NCI-H2171 (cell line): ENCODE results near the gene PPP1R14C.

Experiments used
- DNase-seq: peaks from one replicate; lab custom pipeline; 2025; lab: John Stamatoyannopoulos, UW

The PPP1R14C gene

DNA sequence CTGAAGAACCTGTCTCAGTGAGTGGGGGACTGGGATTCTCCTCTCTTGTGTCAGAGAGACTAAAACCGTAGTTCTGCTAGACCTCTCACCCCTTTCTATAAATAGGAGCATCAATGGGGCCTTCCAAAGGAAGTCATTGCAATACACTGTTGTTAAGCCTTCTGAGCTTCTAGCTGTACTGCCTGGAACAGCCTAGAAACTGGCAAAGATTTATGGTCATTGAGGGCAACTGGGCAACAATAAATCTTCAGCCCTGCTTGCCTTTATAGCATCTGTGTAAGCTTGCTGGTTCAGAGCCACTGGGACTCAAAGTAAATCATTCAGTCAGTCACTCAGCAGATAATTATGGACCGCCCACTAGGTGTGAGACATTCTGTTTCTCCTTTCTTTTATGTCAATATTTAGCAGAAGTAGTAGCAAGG is 53.2 kb downstream of the PPP1R14C start:
- no peak for DNase-seq

DNA sequence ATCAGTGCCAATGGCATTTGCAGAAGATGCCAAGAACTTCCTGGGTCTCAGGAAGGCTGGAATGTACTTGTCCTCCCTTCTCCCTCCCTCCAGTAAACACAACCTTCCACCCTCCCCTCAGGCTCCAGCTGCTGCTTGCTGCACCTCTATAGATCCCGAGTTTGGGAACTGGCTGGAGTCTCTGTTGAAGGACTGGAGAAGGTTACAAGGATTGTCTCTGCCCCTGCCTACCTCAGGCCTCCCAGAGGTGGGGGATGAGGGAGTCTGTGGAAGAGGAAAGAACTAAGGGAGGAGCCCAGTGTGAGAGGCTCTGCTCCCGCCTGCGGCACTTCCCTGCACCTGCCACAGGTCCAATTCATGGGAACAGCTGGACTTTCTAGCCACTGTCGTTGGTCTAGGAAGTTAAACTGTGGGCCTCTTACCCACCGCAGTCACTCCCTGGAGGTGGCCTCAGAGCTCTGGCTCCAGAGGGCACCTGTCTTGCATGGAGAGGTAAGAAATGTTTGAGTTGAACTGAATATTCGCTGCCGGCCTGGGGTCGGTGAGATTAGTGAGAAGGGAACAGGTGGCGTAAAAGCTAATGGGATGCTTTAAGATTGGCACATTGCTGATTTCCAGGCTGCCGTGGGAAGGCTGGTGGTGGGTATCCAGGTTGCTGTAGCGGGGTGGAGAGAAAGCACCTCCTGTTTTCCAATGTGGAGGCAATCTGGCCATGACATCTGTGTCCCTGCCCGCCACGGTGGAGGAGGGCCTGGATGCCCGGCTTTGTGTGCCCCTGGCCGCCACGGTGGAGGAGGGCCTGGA is 54.3 kb downstream of the PPP1R14C start:
- DNase-seq = peak; percentile 4

DNA sequence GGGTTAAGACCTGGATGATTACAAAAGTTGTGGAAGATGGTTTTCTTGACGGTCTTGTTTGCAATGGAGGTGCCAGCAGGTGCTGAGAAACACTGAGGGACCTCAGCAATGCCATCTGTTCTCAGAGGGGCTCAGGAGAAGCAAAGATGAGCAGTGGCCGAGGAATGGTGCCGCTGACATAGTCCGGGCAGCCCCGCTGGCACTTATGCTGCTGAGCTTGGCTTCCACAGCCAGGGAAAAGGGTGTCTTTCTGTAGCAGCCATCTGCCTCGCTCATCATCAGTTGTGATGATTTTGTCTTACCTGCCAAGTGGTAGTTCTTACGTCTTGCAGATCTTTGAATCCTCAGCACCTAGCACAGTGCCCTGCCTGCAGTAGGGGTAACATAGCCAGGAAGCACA is 55.7 kb downstream of the PPP1R14C start:
- no peak for DNase-seq

DNA sequence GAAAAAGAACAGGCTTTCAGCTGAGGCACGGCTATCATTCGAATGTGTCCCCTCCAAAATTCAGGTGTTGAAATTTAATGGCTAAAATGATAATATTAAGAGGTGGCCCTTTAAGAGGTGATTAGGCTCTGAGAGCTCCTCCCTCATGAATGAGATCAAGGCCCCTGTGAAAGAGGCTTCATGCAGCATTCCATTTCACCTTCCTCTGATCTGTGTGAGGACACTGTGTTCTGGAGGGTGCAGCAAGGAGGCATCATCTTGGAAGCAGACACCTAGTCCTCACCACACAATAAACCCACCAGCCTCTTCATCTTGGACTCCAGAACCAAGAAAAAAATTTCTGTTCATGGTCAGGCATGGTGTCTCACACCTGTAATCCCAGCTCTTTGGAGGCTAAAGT is 56.4 kb downstream of the PPP1R14C start:
- no peak for DNase-seq

DNA sequence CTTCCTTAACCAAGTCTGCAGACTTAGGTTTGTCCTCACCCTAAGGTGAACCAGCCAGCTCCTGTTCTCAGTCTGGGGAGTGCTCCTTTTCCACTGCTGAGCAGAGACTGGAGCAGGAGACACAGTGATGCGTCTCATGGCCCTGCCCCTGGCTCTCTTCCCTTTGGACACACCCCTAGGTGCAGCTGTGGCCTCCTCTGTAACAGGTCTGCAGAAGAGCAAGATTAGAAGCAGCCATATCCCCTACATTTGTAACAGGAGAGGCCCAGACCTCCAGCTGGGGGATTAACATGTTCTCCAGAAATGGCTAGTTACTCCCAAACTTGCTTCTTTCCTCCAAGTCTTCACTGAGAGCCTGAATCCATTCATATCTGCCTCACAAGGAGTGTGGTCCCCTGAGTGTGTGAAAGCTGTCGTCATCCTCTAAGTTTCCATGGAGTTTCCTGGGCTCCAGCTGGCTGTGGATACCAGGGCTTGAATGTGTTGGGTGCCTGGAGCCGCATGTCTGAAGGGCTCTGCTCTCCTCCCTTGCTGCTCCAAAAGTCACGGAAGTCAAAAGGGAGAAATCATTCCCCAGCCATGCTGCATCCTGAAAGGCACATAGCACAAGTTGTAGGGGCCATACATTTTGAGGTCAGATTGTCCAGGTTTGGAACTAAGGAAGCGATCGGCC is 57.7 kb downstream of the PPP1R14C start:
- DNase-seq = no peak

DNA sequence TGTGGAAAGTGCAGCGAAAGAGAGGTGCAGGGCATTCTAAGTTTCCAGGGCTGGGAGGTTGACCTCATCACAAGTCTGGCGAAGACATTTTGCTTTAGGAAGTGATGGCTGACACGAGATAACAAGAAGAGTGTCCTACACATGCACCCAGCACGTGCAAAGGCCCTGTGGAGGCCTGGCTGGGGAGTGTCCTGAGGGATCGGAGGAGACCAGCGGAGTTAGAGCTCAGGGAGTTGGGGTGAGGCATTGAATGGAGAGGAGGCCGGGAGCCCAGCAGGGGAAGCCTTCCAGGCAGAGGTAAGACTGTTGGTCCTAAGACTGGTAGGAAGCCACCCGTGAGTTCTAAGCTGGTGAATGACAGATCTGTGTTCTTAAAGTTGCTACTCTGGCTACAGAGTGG is 58.4 kb downstream of the PPP1R14C start:
- DNase-seq = no peak

DNA sequence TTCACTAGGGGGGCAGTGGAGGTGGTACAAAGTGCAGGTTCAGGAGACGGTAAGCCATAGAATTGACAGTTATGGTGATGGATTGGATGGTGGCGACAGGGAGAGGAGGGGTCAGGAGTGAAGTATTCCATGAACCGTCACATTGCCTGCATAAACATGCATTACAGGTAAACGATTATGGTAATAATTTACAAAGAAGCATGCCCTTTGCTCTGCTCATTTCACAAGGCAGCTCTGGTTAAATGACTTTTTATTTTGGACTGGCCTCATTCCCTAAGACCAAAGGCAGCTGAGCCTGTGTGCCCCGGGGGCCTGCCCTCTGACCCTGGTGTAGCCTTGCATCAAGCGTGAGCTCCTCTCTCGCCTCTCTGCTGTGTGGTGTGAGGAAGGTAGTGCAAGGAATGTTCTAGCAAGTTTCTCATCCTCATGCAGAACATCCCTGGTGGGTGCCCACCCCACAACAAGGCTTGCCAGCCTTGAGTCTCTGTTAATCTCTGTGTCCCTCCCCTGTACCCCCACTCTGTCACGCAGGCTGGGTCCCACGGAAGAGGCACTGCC is 59.0 kb downstream of the PPP1R14C start:
- DNase-seq = no peak

DNA sequence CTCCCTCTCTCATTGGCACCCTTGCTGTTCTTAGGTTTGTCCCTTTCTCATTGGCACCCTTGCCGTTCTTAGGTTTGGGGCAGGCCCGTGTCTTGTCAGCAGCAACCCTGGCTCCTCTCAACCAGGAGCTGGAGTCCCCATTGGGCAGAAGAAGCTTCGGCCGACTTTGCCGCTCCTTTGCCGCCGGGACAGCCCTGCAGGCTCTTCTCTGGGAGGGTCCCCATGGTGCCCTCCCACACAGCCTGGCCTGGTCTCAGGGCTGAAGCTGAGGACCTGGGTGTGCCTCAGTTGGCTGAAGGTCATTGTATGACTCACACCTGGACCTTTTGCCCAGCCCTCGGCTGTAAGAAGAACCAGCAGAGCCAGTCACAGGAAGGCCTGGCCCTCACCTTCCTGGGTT is 59.6 kb downstream of the PPP1R14C start:
- no peak for DNase-seq

DNA sequence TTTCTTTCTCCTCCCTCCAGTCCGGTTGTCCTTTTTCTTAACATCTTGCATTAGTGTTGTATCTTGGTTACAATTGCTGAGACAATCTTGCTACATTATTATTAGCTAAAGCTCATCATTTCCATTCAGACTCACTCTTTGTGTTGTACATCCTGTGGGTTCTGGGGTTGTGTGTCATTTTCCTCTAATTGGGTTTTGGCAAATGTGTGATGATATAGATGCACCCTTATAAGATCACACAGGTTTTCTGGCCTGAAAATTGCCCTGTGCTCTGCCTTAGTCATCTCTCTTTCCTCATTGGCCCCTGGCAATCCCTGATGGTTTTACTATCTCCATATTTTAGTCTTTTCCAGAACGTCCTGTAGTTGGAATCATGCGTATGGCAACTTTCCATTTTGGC is 60.1 kb downstream of the PPP1R14C start:
- no peak for DNase-seq

DNA sequence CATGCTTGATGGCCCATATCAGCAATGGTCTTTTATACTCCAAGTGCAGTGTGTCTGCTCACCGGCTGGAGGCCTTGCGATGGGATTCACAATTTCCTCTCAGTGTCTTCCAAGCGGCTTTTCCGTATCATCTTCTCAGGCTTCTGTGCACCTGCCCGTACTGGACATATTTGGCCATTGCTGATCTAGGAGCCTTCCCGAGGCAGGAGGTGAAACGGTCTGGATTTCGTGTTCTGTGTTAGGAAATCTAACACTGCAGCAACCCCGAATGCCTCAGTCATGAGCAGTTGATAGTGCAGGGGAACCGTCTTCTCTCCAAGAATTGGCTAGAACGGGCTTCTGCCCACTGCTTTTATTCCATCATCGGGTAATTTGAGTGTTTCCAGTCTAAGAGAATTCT is 60.5 kb downstream of the PPP1R14C start:
- no peak for DNase-seq

DNA sequence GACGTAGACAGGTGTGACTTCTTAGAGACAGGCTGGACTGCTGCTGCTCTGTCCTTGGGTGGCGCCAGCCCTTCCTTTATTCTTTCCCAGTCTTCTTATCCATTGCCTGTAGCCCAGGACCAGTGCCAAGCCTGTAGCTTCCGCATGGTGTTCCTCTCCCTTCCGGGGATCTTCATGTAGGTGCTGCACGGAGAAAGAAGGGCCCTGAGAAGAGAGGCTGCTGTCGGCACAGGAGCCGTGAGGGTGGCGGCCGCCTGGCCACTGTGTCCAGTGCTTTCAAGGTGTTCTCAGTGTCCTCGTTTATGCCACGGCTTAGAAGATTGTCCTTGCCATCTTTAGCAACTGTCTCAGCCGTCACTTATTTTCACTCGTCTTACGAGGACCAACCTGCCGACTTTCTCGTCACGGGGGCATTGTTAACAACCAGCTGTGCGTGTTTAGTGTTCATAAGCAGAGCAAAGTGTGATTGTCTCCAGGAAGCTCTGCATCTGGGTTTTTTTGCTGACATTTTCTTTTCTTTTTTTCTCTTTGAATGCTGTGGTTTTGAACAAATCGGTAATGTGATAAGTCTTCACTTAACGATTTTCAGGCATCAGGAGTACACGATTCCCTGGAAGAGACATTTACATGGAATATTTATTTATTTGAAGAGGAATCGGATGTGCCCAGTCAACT is 61.2 kb downstream of the PPP1R14C start:
- no peak for DNase-seq

DNA sequence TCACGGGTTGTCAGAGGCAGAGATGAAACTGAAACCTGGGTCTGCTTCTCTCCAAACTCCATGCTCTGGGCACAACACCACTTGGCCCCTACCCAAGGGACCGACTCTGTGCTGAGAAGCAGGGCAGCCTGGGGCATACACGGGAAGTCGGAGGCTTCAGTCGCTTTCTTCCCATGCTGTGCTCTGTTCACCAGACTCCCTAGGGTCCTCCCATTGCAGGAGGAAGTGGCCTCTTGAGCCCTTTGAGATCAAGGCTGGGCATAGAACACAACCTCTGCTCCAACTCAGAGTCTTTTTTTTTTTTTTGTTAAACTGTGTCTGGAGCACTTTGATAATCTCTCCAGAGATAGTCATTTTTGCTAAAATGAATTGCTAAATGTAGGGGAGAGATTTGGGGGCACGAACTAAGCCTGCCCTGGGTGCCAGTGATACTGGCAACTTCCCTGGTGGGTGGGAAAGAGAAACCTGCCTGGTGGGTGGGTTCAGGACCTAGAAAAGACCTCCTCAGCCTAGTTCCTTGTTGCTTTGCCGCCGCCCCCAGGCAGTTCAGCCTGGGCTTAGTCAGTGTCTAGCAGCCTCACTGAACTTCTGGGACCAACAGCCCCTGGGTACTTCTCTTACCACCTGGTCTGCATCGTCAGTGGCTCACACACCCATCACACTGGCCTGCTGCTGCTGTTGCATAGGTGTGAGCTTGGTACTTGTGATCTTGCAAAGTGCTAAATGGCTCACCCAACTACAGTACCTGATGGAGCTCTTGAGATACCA is 62.0 kb downstream of the PPP1R14C start:
- DNase-seq = no peak

DNA sequence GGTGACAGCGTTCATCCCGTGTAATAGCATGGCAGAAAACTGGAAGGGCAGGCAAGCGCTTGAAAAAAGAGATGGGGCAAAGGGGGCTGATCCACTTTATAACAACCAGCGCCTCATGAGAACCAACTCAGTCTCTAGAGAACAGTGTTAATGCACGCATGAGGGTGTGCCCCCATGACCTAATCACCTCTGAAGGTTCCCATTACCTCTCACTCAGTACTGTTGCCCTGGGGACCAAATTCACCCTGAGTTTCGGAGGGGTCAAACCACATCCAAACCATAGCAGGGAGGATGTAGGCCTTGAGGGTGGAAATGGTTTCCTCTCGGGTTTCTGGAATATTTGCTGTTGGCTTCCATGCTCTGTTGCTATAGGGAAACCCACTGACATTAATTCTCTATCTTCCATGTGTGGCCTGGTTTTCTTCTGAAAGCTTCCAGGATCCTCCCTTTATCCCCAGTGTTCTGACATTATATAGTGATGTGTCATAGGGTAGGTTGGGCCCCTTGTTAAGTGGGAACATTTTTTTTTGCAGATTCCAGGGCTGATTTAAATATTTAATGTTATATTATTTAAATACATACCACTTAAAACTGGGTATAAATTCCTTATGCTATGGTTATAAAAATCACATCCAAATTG is 65.2 kb downstream of the PPP1R14C start:
- no peak for DNase-seq

DNA sequence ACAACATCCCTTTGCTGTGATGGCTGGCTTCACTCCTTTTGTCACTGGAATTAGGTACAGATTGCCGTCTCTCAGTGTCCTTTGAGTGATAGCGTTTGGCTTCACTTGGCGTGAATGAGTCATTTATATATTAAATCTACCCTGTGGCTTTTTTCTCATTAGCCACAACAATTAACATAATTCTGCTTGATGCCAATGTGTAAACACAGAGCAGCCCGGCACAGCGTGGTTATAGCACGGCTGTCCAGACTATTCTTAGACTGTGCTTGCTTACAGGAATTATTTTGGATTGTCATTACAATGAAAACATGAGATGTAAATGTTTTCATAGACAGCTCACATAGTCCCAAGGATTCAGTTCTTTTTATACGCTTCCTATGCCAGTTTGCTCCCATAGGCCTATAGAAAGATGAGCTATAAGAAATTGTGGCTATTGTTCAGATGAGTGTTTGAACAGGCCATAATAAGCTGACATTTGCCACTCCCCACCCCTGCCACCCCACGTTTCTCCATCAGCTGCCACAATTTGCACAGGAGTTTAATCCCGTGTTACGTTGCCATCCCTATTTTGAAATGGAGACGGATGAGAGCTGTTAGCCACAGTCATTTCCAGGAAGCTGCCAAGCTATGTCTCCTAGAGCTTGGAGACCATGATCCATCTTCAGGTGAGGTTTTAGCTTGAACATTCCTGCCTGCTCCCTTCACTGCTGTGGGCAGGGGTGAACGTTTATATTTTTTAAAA is 65.9 kb downstream of the PPP1R14C start:
- DNase-seq = no peak

DNA sequence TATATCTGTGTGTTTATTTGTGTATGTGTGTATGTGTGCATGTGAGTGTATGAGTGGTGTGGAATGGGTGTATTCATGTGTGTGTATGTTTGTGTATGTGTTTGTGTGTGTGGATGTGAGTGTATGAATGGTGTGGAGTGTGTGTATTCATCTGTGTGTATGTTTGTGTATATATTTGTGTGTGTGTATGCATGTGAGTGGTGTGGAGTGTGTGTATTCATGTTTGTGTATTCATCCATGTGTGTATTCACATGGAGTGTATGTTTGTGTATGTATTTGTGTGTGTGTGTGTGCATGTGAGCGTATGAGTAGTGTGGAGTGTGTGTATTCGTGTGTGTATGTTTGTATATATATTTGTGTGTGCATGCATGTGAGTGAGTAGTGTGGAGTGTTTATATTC is 66.6 kb downstream of the PPP1R14C start:
- DNase-seq = no peak

DNA sequence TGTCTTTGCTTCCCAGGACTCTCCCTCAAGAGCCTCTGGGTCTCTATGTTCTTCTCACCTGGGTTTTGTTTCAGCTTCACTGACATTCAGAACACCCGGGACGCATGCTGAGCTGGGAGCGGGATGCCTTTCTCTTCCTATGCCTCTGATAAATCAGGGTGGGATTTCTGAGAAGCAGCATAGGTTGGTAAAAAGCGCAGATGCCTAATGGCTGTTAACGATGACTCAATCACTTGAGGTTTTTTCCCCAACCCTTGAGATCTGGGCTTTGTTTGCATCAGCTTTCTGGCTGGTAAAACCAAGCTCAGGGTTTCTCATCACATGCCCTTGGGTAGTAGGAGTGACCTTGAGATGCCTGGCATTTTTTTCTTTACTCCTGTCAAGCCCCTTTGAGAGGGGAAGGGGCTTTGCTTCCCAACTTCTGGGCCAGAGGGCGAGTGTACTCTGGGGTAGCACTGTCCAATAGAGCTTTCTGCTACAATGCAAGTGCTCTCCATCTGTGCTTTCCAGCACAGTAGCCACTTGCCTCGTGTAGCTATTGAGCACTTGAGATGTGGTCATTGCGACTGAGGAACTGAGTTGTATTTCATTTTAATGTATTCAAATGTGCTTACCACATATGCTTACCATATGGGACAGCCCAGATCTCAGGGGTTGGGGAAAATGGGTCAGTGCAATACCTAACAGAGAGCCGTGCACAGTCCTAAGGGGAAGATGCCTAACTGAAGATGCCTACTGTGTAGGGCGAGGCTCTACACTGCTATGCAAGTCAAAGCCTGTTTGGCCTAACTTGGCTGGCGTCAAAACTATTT is 69.1 kb downstream of the PPP1R14C start:
- no peak for DNase-seq

DNA sequence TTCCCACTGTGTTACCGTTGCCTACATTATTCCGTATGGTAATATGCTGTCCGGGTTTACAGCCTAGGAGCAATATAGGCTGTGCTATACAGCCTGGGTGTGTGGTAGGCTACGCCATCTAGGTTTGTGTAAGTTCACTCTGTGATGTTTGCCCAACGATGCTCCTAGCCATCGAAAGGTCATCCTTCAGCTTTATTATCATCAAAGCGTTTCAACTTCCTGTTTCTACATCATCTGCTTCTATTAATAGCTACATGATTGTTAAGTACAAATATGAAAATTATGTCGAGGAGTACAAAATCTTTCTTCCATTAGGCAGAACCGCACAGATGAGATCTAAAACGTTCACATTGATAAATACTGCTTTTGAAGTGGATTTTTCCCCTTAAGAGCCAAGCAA is 69.9 kb downstream of the PPP1R14C start:
- DNase-seq = no peak

DNA sequence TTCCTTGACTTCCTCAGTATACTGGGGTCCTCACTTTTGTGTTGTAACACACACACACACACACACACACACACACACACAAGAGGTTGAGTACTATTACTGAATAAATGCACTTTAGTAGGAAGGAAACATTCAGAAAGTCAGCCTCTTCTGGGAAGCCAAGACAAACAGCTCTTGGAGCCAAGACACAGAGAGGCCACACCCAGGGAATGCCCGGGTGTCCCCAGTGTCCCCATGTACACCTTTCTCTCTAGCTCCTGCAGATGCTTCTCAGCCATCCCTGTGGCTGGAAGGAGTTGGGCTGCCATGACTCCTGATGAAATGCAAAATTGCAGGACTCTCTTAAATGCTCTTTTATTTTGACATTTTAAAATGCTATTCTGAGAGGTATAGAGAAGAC is 70.5 kb downstream of the PPP1R14C start:
- DNase-seq = no peak

DNA sequence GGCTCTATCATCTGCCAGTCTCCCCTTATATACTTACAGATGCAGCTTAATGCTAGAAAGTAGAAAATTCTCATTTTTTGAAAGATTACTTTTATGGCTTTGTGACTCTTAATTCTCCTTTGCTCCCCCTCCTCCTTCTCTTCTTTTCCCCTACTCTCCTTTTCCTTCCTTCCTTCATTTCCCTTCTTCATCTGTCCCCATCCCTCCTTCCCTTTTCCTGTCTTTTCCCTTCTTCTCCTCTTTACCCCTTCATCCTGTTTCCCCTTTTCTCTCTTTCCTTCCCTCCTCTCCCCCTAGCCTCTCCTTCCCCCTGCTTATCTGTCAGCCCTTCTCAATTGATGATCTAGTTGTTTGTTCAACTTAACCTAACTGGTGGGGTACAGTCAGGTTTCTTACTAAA is 71.5 kb downstream of the PPP1R14C start:
- no peak for DNase-seq
